Activated CD8-positive, alpha-beta memory T cell treated with anti-CD3 and anti-CD28 coated beads, Interleukin-2, amount 50 U/mL, for 24 hours (primary cell): ENCODE measurements around the gene TCEAL3.
"Not testable (repeated sequence)": the region's sequence is repeated elsewhere in the genome, so short reads cannot be mapped to it uniquely, and the experiment has no call there.

Experiments
- DNase-seq: peaks from one replicate; pipeline ENCODE4 v3.0.0-alpha.2; 2020; ENCODE audit errors: extremely low read depth

Gene TCEAL3

GRCh38 chrX:103626855-103627254, 19.1 kb downstream of the TCEAL3 start:
- no peak for DNase-seq

- no peak for DNase-seq
These were observed 20.9 kb downstream of the TCEAL3 start, which contains the start of gene TCEAL1 for GRCh38 chrX:103628386-103629317. TCEAL1 (plus strand) TSS chrX:103628975; CDS start chrX:103629917, 942 bp downstream.

GRCh38 chrX:103629318-103630170, 21.8 kb downstream of the TCEAL3 start:
- DNase-seq: no peak

- DNase-seq: no peak
These were observed 22.4 kb downstream of the TCEAL3 start for GRCh38 chrX:103630171-103630511.

GRCh38 chrX:103631145-103631544, 23.4 kb downstream of the TCEAL3 start:
- DNase-seq: no peak

- no peak for DNase-seq
These were observed 27.7 kb downstream of the TCEAL3 start for GRCh38 chrX:103635436-103635835.

GRCh38 chrX:103637604-103638338, 30.0 kb downstream of the TCEAL3 start:
- DNase-seq: no peak

- not testable (repeated sequence) for DNase-seq
These were observed 30.9 kb downstream of the TCEAL3 start for GRCh38 chrX:103638479-103639346.

- no peak for DNase-seq
These were observed 32.8 kb downstream of the TCEAL3 start for GRCh38 chrX:103640401-103641155.

GRCh38 chrX:103644125-103644524, 36.4 kb downstream of the TCEAL3 start:
- no peak for DNase-seq

- DNase-seq: no peak
These were observed 39.9 kb downstream of the TCEAL3 start for GRCh38 chrX:103647630-103648029.

- DNase-seq: no peak
These were observed 43.5 kb downstream of the TCEAL3 start for GRCh38 chrX:103651151-103651773.

- not testable (repeated sequence) for DNase-seq
These were observed 47.7 kb downstream of the TCEAL3 start for GRCh38 chrX:103655230-103656000.

- no peak for DNase-seq
These were observed 48.9 kb downstream of the TCEAL3 start for GRCh38 chrX:103656617-103657016.

- not testable (repeated sequence) for DNase-seq
These were observed 49.3 kb downstream of the TCEAL3 start for GRCh38 chrX:103657066-103657465.

- DNase-seq: no peak
These were observed 51.1 kb downstream of the TCEAL3 start for GRCh38 chrX:103658681-103659433.

- not testable (repeated sequence) for DNase-seq
These were observed 51.7 kb downstream of the TCEAL3 start for GRCh38 chrX:103659460-103659859.
